GM21825 (cell line): ENCODE data around the gene TCP11L2.
"Not testable (repeated sequence)": the region's sequence is repeated elsewhere in the genome, so short reads cannot be mapped to it uniquely, and the experiment has no call there.

Source experiments
- ATAC-seq: cut with Tn5 transposase; IDR thresholded peaks from one replicate; pipeline ENCODE4 v1.9.1; 2021; ENCODE audit warnings: mild to moderate bottlenecking, moderate library complexity; ENCODE audit not compliant: unreplicated experiment

The TCP11L2 gene

DNA sequence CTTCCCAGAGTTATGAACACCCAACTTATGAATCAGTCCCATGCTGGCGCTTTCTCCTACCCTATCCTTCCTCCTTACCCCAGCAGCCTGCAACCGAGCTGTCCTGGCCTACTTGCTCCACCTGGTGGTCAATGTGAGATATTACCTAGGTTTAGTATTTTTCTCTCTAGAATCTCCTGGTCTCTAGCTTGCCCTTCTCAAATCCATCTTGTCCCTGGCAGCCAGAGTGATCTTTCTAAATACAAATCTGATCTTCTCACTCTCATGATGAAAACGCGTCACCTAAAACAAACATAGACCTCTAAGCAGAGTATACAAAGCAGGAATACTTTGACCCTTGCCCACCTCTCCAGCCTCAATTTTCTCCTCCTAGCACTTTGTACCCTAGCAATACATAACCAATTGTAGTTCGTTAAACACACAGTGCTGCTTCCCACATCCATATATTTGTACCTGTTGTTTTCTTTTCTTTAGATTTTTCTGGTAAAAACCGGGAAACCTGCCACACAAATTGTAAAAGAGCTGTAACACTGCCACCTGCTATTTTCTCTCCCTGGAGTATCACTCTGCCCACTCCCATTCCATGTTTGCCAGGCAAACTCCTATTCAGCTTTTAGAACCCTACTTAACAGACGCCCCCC, 20.0 kb upstream of the TCP11L2 start:
- no peak for ATAC-seq

- no peak for ATAC-seq
Measured at GRCh38 chr12:106284358-106285105, 18.0 kb upstream of the TCP11L2 start.

DNA sequence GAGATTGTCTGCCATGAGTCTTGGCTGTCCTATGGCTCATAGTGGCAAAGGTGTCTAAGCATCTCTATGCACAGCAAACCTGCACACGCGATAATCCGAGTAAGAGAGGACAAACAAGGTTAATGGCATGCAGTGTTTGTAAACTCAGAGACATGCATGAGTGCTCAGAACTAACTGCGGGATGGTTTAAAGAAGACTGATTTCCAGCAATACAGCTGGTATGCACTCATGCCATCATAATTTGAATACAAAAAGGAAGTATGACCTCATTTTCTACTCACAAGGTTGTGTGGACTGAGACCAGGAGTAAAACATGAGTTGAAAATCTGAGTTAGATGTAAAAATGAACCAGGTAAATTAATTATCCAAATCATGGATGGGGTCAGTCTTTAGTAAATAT, 16.6 kb upstream of the TCP11L2 start:
- ATAC-seq: no peak

GRCh38 chr12:106286576-106287162, 15.9 kb upstream of the TCP11L2 start:
- not testable (repeated sequence) for ATAC-seq

DNA sequence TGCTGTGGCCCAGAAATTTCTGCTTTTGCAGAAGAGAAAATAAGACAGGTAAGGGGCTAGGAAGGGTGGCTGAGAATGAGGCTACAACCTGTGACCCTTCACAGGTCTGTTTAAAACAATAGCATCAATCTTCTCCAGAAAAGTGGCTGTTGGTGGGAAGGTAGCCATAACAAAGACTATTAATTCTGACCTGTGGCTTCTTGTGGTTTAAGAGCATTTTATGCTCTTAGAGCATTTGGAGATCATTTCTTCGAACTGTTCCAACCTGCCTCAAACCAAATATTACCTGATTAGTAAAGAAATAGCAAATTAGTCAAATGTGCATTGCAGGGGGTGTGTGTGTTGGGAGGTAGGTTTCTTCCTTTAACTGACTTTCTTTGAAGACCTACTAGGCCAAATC, 15.2 kb upstream of the TCP11L2 start:
- no peak for ATAC-seq

DNA sequence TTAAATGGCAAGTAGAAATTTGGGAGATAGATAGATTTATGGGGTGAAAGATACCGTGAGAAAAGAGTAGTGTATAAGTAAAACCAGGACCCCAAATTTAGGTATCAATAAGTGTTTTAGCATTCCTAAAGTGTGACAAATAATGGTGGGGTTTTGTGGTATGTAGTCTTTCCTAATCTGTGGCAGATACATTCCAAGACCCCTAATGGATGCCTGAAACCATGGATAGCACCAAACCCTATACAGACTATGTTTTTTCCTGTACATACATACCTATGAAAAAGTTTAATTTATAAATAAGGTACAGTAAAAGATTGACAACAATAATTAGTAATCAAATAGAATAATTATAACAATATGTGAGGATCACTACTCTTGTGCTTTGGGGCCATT, 14.4 kb upstream of the TCP11L2 start:
- ATAC-seq: no peak

- ATAC-seq: no peak
Measured at GRCh38 chr12:106288494-106289195, 13.9 kb upstream of the TCP11L2 start.

DNA sequence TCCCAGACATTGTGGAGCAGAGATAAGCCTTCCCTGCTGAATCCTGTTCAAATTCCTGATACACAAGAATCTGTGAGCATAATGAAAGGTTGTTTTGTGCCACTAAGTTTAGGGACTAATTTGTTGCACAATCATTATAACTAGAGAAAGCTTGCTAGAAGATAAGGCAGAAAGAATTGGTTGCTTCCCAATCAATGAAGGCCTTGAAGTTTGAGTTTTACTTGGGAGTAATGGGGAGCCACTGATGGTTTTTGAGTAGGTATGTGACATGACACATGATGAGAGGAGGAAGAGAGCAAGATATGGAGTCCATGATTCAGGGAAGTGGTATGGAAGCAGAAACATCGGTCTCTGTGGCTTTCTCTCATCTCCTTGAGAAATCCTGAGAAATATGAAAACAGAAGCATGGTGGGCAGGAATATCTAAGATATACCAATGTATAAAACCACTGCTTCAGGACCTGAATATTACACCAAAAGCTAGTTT, 13.3 kb upstream of the TCP11L2 start:
- ATAC-seq: no peak

GRCh38 chr12:106290666-106291065, 11.9 kb upstream of the TCP11L2 start:
- no peak for ATAC-seq

GRCh38 chr12:106291342-106291741, 11.2 kb upstream of the TCP11L2 start:
- ATAC-seq: no peak

DNA sequence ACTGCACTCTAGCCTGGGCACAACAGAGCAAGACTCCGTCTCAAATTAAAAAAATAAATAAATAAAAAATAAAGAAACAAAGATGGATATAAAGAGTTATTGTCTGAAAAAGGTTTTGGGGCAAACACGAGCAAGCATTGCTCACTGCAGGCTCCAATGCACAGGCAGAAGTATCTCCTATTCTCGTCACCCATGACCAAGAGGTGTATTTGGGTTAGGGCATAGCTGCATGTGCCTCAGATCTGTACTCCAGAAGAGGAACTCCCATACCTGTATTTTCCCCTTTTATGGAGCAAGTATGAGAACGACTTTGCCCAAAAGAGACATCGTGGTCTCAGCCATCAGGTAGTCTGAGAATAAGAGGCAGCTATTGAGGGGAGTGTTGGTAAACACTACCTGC, 10.2 kb upstream of the TCP11L2 start:
- no peak for ATAC-seq

GRCh38 chr12:106296179-106296877, 6.2 kb upstream of the TCP11L2 start:
- ATAC-seq: no peak

- ATAC-seq: no peak
Measured at GRCh38 chr12:106297075-106297474, 5.5 kb upstream of the TCP11L2 start.

- no peak for ATAC-seq
Measured at GRCh38 chr12:106297681-106298080, 4.9 kb upstream of the TCP11L2 start.

DNA sequence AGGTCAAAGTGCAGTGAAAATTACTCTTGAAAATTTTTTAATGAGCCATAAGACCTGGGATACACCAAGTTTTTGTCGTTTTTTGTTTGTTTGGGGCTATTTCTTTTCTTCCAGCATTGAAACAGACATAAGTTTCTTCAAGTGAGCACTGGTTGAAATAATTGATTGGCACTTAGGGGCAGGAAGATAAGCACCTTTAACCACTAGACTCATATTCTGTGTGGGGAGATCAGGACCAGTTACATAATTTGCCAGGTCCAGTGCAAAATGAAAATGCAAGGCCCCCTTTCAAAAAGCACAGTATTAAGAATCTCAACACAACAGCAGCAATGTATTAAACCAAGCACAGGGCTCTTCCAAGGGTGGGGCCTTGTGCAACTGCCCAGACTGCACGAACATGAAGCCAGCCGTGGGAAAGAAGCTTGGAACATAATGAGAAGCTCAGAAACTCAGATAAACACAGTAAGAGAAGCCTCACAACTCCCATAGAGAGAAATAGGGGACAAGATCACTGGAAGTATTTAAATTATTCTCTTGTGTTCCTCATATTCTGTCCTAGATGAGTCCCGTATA, 3.2 kb upstream of the TCP11L2 start:
- ATAC-seq: no peak

DNA sequence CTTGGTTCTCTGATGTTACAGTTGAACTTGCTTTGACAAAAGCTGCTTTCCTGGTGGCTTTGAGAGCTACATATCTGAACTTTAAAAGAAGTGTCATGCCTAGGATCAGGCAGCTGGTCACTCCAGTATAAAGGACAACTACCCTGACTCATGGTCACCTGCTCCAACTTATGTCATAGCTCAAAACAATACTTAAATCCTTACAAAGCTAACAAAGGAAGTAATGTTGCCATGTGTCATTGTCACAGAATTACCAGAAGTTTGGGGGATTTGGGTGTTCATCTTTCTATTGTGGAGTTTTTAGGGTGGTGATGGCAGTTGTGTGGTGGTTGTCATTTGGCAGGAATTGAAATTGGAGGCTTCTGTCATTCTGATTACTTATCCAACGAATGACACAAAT, 1.8 kb upstream of the TCP11L2 start:
- ATAC-seq: no peak

- ATAC-seq: no peak
Measured at GRCh38 chr12:106301241-106301610, 1.3 kb upstream of the TCP11L2 start.

DNA sequence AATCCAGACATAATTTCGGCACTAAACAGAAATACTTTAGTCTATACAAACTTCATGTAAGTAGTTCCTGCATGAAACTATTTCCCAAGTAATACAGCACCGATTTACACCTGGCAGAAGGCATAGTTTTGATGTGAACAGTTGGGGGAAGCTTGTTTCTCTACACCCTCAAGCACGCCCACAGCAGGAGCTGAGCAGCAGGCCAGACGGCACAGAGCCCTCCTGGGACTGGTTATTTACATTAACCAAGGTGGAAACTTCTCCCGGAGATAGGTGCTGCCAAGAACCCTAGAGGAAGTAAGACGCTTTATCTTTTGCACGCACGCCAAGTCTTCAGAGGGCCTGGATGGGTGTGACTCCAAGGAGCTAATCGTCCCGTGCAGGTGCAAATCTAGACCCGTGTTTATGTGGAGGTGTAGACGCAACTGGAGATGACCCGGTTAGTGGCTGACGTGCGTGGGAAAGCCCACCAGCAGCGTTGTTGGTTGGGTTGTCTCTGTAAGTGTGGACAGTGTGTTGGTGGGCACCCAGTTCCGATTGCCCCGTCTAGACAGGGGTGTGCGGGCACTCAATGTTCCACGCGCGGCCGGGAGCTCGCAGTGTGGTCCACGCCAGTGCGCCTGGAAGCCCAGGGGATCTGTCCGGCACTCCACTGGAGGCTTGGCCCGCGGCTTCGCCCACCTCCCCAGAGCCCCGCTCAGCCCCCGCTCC, 767 bp upstream of the TCP11L2 start:
- ATAC-seq: peak; percentile 72

DNA sequence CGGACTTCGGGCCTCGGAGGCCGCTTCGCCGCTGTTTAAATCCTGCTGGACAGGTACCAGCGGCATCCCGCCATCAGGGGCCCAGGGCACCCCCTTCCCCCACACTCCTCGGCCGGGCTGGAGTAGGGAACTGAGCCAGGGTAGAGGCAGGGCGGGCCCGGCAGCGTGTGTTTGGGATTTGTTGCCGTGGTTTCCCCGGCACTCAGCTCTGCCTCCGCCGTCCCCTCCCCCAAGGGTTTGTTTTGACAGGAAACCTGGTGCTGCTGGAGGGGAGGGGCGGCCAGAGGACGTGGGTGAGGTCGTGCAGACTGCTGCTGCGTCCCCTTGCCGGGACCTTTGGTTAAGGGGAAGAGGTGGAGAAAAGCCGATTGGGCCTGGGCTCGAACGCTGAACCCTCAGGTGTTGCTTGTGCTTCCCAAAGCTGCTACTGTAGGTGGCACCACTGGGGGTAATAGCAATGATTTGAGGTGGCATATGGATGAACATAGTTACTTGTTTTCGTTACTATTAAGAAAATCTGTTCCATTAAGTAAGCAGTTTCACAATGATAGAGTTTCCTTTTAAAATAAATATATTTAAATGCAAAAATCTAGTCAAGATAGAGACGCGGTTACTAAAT, 778 bp downstream of the TCP11L2 start:
- ATAC-seq: no peak

DNA sequence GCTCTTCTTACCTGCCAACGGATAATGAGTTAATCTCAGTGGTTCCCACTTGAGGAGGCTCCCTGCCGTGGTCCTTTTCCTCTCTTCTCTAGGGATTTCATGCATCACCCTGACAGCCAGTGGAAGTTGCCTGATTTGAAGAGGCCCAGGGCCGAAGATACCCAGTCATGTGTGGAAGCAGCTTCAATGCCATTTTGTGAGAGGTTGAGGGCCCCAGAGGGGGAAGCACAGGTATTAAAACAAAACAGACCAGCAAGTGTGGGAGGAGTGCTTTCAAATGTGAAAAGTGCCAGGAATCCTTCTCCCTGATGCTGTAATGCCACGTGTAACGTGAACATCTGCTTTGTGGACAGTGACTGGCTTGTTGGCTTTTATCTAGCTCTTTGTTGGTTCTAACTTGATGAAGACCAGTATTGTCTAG, 1.5 kb downstream of the TCP11L2 start:
- no peak for ATAC-seq
